NCI-H1092 treated with DMSO at 0.1 percent for 48 hours (cell line): ENCODE measurements around the gene FAM209A.
"Not testable (repeated sequence)": the region's sequence is repeated elsewhere in the genome, so short reads cannot be mapped to it uniquely, and the experiment has no call there.

Experiments
- DNase-seq: peaks from one replicate; lab custom pipeline; 2025; lab: John Stamatoyannopoulos, UW

Gene FAM209A, protein sequence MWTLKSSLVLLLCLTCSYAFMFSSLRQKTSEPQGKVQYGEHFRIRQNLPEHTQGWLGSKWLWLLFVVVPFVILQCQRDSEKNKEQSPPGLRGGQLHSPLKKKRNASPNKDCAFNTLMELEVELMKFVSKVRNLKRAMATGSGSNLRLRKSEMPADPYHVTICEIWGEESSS

DNA sequence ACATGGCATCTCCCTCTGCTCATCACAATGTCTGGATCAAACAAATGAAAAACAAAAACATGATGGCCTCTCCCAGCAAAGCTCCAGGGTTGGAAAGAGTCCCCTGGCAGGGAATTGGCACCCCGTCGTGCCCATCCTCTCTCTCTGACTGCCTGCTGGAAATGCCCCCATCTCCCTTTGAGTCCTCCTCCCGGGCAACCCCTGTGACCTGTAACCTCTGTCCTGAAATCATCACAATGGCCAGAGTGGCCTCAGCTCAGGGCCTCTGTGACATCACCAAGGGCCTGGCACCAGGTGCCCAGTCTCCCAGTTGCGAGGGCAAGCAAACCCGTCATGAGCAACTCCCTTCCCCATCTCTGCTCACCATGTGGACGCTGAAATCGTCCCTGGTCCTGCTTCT lies at the start of gene FAM209A:
FAM209A (plus strand) TSS at position 301 of the 400 bp plus-strand sequence; CDS start at position 366, 65 bp downstream.
- not testable (repeated sequence) for DNase-seq

DNA sequence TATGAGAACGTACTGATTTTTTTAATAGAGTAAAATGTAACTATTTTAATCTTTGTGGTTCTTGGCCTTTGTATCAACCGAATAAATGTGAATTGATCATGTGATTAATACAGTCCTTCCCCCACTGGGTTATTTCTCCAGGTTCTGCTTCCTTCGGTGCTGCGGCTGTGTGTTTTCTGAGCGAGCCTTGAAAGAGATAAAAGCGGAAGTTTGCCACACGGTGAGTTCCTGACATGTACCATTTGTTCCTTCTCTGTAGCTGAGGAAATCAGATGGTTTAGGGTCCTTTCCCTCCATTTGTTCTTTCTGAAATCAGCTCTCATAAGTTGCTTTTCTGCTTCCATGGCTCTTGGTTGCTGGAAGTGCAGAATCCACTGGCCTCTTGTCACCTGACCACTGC lies 40.6 kb upstream of the FAM209A start:
- DNase-seq = no peak

DNA sequence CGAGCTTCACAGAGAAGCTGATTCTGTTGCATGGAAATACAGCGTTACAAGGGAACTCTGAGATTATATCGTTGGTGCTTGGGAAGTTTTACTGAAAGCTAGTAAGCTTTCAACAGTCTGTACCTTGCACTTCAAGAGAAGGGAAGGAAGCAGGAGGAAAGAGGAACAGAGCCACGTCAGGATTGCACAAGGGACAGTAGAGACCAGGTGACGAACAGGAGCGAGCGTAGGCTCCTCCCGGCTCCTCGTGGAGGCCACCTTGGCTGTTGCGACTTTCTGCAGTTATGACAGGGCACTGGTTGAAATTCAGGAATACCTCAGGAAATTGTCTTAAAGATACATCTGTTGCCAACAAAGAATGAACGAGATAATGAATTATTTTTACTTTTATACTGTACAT lies 37.3 kb upstream of the FAM209A start:
- no peak for DNase-seq

DNA sequence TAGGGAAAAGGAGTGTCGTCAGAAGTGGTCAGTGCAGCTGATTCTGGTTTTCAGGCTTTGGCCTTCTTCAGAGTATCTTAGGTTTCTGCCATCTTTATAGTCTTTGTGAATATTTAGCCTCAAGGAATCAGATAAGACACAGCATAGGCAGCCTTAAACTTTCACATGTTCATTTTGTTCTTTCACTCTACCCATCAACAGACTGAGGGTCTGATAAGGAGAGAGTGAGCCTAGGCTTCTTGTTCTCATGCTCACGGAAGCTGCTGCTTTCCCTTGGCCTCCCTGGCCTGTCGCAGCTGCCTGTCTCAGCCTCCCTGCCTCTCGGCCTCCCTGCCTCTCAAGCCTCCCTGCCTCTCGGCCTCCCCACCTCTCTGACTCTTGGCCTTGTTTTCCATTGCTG lies 36.0 kb upstream of the FAM209A start:
- DNase-seq = no peak

DNA sequence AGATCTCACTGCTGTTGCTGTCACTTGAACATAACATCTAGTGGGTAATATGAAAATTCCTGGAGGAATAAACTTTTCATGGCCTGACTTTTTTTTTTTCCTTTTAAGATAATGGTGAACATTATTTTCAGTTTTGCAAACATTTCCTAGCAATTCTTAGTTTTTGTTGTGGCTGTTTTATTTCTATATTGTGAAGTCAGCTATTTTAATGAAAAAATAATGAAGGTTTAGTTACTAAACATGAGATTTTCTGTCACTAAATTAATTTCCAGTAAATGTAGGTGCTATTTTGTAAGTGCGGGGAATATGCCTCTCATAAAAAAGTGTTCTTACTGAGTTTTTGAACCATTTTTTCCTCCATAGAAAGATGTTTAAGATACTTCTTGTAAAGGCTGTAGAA lies 23.4 kb upstream of the FAM209A start:
- DNase-seq = no peak

DNA sequence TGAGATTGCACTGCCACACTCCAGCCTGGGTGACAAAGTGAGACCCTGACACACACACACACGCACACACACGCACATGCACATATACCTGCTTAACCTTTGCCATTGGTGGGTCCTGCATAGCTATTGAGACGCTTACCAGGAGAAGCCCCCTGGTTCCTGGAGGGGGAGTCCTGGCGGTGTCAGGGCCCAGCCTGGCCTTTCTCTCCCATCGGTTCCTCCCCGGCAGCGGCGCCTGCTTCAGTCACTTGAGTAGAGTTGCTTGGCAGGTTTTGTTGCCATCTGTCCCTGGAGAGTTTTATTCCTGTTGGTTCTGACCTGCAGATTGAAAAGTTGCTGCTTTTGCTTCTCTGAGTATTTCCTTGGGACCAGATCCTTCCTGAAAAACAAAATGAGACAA lies 20.6 kb upstream of the FAM209A start:
- DNase-seq = no peak

DNA sequence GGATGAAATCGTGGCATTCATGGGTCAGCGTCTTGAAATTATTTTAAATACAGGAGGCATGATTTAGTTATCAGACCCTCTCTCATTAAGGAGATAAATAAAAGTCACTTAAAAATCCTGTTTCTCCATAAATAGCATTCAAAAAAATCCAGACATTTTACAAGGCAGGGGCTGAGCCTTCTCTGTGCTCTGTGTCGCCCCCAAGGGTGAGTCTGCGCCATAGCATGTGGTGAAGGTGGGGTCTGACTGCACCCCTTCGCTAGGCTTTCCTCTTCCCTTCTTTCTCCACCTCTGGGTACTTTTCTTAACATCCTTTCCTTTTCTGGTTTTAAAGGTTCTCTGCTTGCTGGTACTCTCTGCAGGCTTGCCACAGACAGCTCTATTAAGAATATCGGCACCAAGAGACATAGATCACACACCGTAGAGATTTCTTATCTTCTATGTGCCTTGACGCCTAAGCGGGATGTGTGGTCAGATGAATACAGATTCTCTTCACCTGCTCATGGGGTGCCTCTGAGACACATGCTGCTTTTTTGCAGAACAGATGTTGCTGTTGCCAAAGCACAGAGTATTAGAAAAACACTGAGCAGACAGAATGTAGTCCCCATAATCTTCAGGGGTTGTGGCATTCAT lies 20.1 kb upstream of the FAM209A start:
- DNase-seq = no peak

DNA sequence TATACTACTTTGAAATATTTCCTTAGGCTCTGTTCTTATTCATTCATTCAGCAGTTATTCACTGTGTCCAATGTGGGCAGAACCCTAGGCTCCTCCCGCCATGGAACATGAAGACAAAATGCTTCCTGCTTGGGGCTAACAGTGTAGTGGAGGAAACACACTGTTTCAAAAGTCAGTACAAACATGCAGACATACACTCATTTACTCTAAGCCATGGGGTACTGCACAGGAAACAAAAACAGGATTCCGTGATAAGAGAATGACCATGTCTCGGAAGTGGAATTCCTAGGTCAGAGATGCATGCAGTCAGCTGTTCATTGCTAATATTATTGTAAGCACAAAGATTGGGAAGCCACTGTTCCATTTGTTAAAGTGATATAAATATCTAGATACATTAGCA lies 18.4 kb upstream of the FAM209A start:
- no peak for DNase-seq

DNA sequence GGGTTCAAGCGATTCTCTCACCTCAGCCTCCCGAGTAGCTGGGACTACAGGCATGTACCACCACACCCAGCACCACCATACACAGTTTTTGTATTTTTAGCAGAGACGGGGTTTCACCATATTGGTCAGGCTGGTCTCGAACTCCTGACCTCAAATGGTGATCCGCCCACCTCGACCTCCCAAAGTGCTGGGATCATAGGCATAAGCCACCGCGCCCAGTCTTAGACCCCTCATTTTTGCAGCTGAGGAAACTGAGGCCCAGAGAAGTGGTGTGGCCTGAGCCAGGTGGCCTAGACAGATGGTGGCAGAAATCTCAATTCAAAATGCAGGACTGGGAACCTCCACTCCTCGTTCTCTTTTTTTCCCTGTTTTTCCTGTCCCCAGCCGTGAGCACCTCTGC lies 12.6 kb upstream of the FAM209A start:
- DNase-seq = no peak

DNA sequence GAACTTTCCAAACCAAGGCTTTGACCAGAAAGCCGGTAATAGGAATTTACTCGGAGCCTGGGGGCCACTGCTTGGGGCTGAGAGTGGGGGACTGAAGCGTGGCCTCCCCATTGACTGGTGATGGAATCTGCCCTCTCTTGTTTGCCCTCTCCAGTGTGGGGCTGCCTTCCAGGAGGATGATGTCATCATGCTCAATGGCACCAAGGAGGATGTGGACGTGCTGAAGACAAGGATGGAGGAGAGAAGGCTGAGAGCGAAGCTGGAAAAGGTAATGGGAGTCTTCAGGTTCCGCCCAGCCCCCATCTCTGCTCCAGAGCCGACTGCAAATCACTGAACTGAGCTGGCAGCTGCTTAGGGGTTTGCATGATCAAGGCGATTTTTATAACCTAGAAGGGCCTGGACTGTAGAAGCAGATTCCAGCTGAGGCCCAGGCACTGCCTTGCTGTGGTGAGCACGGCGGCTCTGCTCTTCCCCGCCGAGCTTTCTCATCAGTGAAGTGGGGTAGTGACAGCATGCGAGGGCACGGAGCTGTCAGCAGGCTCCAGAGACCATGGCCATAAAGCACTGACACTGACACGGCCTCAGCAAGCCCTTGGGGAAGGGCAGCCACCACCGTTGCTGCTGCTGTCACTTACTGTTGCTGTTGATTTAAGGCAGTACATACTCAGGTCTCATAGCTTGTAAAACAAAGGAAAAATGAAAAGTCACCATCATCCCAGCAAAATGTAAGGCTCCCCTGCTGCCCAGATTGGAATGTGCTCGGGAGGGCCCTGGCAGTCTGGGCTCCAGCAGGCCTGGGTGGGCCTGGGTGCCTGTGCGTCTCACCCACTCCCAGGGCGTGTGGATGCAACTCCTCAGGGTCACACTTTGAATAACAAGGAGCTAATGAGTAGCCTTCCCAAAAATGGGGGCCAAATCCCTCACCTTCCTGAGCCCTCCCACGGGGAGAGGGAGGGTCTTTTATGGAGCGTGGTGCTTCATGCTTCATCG lies 11.1 kb upstream of the FAM209A start:
- DNase-seq = no peak

DNA sequence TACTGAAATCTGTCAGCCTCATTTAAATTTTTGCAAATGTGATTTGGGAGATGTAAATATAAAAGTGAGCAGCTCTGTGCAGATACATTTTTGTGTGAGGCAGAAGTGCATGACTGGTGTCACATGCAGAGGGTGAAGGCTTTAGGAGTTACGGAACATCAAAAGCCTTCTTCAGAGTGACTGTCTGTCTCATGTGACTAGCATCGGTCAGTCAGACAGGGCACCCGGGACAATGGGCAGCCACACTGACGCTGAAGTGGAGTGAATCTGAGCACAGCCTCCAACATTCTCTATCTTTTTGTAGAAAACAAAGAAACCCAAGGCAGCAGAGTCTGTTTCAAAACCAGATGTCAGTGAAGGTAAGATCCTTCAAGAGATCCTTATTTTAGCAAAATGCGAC lies 7.9 kb upstream of the FAM209A start:
- no peak for DNase-seq

DNA sequence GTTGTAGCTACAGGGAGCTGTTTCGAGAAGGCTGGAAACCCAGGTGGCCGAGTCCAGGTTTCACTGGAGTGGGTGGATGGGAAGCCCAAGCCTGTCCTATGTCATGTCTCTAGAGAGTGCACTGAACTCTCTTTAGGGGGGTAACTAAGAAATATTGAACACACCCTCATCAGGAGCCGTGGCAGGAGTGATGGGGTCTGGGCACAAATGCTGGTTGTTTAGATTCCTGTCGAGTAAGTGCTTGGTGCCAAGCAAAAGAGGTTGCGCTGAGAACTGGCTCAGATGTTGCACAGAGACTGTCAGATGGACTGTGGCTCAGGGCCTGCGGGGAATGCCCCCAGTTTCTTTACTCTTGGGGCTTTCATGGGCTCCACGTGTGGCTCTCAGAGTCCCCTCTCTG lies 7.3 kb upstream of the FAM209A start:
- DNase-seq = no peak

DNA sequence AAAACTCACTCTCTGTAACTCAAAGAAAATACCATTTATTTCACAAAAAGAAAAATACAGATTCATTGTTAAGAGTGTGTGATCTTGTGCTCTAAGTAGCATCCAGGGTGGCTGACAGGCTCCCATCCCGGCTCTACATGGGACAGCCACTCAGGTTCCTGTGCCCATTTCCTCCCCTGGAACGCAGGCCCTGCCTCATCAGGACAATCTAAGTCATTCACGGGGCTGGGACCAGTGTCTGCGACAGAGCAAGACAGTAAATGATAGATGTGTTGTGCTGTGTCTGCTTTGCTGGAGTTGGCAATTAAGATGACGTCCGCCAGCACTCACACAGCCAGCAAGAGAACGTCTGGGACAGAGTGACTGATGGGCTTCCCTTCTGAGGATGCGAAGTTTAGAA lies 6.9 kb upstream of the FAM209A start:
- DNase-seq = no peak

DNA sequence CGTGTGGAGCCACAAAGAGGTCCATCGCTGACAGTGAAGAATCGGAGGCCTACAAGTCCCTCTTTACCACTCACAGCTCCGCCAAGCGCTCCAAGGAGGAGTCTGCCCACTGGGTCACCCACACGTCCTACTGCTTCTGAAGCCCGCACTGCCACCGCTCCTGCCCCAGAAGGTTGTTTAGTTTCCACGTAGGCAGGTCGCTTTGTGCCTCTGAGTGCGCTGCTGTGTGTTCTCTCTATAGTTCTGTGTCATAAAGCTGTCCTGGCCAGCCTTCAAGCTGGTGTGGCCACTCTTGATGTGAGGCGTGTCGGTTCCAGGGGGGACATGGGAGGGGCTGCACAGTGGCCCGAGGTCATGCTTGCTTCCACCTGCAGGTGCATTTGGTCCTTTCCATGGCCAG lies 6.4 kb upstream of the FAM209A start:
- DNase-seq = no peak

DNA sequence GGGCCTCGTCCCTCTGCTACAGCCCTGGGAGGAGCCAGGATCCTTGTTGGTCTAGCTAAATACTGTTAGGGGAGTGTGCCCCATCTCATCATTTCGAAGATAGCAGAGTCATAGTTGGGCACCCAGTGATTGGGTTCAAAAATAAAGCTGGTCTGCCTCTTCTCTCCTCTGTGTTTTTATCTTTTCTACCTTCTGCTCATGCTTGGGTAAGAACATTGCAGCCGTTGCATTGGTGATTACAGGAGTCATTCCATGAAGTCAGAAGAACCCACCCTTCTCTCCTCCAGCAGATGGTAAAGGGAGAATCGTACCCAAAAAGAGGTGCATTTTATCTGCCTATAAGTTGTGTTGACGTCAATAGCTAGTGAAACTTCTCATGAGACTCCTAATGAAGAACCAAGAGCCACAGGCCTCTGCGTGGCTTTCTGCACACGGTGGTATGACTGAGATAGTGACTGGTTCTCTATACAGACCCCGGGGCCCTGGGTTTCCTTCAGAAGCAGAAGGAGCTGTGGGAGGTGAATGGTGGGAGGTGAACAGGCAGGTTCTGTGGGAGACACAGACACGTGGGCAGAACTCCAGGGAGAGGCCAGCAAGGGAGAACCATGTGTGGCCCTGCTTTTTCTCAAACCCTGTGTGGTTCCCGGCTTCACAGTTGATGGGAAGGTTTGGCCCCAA lies 5.7 kb upstream of the FAM209A start:
- DNase-seq = no peak

DNA sequence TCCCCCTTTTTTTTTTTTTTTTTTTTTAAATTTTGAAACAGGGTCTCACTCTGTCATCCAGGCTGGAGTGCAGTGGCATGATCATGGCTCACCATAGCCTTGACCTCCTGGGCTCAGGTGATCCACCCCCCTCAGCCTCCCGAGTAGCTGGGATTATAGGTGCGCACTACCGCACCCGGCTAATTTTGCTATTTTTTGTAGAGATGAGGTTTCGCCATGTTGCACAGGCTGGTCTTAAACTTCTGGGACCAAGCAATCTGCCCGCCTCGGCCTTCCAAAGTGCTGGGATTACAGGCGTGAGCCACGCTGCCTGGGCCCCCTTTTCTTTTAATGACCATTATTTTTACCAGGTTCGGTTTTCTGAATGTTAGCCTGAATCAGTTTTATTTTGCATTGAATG lies 5.0 kb upstream of the FAM209A start:
- DNase-seq = no peak

DNA sequence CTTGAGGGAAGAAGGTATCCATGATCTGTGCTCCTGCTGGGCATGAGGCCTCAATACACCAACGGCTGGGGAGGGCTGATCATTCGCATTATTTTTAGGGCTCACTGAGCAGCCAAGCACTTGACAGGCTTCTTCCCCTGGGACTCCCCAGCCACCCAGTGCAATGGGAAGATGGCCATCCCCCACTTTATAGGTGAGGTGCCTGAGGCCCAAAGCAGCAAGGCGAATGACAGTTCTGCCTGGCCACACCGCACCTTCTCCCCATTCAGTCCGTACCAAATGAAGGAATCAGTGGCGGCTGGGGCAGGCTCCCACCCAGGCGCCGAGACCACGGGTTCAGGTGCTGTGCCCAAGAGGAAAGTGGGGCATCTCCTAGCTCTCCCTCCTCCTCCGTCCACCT lies 4.4 kb upstream of the FAM209A start:
- DNase-seq = no peak

DNA sequence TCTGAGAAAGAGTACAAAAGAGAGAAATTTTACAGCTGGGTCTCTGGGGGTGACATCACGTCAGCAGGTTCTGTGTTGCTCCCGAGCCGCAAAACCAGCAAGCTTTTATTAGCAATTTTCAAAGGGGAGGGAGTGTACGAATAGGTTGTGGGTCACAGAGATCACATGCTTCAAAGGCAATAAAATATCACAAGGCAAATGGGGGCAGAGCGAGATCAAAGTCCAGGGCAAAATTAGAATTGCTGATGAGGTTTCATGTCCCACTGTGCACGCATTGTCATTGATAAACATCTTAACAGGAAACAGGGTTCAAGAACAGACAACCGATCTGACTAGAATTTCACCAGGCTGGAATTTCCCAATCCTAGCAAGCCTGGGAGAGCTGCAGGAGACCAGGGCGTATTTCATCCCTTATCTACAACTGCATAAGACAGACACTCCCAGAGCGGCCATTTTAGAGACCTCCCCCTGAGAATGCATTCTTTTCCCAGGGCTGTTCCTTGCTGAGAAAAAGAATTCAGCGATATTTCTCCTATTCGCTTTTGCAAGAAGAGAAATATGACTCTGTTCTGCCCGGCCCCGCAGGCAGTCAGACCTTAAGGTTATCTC lies 3.7 kb upstream of the FAM209A start:
- DNase-seq = not testable (repeated sequence)

DNA sequence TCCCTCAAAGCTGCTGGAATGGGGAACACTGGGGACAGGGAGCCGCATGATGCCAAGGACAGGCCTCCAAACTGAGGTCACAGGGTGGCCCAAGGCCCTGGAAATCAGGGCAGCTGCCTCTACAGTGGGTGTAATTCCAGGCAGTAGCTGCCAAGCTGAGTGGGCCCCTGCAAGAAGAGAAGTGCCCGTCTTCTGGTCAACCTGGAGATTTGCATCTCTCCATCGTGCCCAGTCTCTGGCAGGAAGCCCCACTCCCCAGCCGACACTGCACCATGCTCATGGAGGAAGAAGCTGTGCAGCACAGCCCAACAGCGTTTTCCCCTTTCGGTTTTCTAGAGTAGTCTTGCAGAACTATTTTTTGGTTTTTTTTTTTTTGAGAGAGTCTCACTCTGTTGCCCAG lies 2.2 kb upstream of the FAM209A start:
- no peak for DNase-seq

DNA sequence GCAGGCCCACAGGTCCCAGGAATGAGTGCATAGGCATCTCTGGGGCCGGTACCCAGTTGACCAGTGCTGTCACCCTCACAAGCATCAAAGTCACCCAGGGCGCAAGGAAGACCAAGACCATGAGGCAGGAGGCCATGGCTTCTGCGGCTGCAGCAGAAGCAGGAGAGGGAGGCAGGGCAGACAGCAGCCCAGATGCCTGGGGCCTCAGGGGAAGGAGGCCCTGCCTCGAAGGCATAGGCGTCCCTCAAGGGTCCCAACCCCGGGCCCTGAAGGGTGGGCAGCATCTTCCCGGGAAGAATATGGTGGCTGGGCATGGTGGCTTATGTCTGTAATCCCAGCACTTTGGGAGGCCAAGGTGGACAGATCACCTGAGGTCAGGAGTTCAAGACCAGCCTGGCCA lies 3.0 kb downstream of the FAM209A start:
- no peak for DNase-seq

DNA sequence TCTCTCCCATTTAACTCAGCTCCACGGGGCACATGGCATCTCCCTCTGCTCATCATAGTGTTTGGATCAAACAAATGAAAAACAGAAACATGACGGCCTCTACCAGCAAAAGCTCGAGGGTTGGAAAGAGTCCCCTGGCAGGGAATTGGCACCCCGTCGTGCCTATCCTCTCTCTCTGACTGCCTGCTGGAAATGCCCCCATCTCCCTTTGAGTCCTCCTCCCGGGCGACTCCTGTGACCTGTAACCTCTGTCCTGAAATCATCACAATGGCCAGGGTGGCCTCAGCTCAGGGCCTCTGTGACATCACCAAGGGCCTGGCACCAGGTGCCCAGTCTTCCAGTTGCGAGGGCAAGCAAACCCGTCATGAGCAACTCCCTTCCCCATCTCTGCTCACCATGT lies 8.4 kb downstream of the FAM209A start, which contains the start of gene FAM209B:
FAM209B (plus strand) TSS at position 301 of the 400 bp plus-strand sequence; CDS start at position 397, 96 bp downstream.
- DNase-seq = not testable (repeated sequence)

DNA sequence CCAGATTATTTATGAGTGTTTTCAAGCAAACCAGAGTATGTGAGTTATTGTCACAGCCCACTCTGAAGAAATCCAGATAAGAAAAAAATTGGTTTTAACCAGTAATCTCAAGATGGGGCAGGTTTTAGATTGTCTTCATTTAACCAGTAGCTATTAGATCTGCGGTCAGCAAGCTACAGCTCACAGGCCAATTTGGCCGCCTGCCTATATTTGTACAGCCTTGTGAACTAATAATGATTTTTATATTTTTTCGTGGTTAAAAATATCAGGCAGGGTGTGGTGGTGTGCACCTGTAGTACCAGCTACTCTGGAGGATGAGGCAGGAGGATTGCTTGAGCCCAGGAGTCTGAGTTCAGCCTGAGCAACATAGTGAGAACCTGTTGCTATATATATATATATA lies 13.5 kb downstream of the FAM209A start:
- no peak for DNase-seq
